ENCODE data around the gene TOP2B. TPM values are rescaled to one million over a fixed set of nuclear protein-coding genes. Genes with fewer than 3 reads are reported as not detected.

TOP2B gene
- total and polyA plus RNA-seq, 2 donors (not counting 1 experiment from before 2014, with no cell fraction given): 56.2 to 71.2 TPM

DNA sequence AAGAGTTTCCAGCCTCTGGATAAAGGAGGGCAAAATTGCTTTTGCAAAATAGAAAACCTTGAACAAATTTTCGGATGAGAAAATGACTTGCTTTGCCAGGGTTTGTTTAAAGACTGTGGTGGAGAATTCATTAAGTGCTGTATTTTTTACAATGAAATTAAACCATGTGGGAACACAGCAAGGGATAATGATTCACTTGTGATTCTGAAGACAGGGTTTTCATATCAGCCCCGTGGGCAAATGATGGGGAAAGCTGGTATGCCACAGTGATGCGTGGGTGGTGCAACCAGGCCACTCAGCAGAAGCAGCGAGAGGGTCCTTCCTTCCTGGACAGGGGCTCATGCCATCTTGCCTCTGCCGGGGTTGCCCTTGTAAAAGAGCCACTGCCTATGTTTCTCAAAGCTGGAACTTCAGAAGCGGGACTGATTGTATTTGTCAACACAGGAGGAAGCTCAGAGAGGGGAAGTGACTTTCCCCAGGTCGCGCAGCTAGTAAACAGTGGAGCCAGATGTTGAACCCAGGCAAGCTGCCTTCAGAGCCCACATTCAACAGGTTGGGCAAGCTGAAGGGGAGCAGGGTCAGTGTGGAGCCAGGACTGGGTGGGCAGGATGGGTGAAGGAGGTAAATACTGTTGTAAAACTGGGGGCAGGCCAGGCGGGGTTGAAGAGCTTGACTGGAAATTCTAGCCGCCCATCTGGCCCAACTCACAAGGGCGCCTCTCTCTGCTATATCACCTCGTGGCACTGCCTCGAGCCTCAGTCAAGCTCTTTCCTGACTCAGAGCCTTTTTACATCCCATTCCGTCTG, 79.1 kb downstream of the TOP2B start:
- no peak overlapping the region for H3K9ac ChIP-seq (ENCODE audit: insufficient read depth, low read length)
- H3K36me3 ChIP-seq (ENCODE audit: control insufficient read depth, insufficient read depth, low read length): no peaks in the 10 kb centered on the region
- no peak overlapping the region for H3K4me2 ChIP-seq (ENCODE audit: extremely low read depth, insufficient read depth, low read length)
- peak in 1 of 2 donors; percentile 29 for DNase-seq (ENCODE audit: low read depth in 2 of 2)
- no peak overlapping the region for H3K27ac ChIP-seq (ENCODE audit: insufficient read depth, low read length)
- H3K4me1 ChIP-seq (ENCODE audit: control insufficient read depth, extremely low read depth, insufficient read depth, low read length): peaks cover 5% of the 10 kb centered on the region
- H3K79me2 ChIP-seq (ENCODE audit: control insufficient read depth, insufficient read depth, low read length): no peaks in the 10 kb centered on the region
- H3K27me3 ChIP-seq (ENCODE audit: control insufficient read depth, insufficient read depth, low read length): no peaks in the 10 kb centered on the region
- H4K20me1 ChIP-seq (ENCODE audit: control insufficient read depth, extremely low read depth, insufficient read depth, low read length): no peaks in the 10 kb centered on the region
- H2AFZ ChIP-seq (ENCODE audit: low read length): no peak overlapping the region
- TF ChIP-seq, protein P1, sequence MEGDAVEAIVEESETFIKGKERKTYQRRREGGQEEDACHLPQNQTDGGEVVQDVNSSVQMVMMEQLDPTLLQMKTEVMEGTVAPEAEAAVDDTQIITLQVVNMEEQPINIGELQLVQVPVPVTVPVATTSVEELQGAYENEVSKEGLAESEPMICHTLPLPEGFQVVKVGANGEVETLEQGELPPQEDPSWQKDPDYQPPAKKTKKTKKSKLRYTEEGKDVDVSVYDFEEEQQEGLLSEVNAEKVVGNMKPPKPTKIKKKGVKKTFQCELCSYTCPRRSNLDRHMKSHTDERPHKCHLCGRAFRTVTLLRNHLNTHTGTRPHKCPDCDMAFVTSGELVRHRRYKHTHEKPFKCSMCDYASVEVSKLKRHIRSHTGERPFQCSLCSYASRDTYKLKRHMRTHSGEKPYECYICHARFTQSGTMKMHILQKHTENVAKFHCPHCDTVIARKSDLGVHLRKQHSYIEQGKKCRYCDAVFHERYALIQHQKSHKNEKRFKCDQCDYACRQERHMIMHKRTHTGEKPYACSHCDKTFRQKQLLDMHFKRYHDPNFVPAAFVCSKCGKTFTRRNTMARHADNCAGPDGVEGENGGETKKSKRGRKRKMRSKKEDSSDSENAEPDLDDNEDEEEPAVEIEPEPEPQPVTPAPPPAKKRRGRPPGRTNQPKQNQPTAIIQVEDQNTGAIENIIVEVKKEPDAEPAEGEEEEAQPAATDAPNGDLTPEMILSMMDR (conservative IDR thresholded peaks at IDR 0.05 in 1 of 2, IDR thresholded peaks at IDR 0.05 in 1 of 2; ENCODE audit: low read depth in 1 of 2, low read length in 2 of 2): no peak
- TF ChIP-seq EZH2 (IDR thresholded peaks at IDR 0.05; ENCODE audit: low read length, missing control alignments): no peak
- no peak overlapping the region for H3K4me3 ChIP-seq (replicated peaks in 1 of 4; ENCODE audit: control extremely low read depth in 1 of 4, insufficient read depth in 1 of 4, low read depth in 3 of 4, low read length in 4 of 4)
- no peaks in the 10 kb centered on the region for H3K9me3 ChIP-seq (ENCODE audit: control insufficient read depth, insufficient read depth, low read depth, low read length)

DNA sequence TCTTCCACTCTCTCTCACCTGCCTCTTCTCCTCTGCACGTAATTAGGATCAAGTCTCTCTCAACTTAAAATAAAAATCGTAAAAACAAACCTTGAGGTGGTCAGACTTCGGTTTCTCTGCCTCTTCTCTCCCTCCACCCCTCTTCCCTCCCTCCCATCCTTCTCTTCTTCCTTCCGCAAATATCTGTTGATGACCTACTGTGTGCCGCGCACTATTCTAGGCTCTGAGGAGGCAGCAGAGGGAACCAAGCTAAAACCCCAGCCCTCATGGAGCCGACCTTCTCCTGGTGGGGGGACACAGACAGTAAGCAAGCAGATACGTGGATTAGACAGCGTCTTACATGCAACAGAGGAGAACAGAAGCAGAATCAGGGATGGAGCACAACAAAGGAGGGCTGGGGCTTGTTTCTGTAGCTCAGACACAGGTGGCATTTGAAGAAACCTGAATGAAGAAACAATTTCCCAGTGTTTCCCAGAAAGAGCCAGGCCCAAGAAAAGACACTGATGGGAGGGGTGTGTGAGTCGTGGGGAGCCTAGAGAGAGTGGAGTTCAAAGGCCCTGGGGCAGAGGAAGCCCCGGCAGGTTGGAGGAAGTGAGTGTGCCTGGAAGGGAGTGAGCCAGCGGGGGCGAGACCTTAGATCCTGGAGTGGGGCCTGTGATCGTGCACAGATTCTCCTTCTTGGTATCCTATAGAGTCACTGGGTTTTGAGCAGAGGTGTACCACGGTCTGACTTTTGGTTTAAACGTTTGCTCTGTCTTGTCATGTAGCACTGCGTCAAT, 80.5 kb downstream of the TOP2B start:
- H3K9ac ChIP-seq (ENCODE audit: insufficient read depth, low read length): no peak overlapping the region
- no peaks in the 10 kb centered on the region for H4K20me1 ChIP-seq (ENCODE audit: control insufficient read depth, extremely low read depth, insufficient read depth, low read length)
- TF ChIP-seq EZH2 (IDR thresholded peaks at IDR 0.05; ENCODE audit: low read length, missing control alignments): no peak
- TF ChIP-seq, protein P1 (conservative IDR thresholded peaks at IDR 0.05 in 1 of 2, IDR thresholded peaks at IDR 0.05 in 1 of 2; ENCODE audit: low read depth in 1 of 2, low read length in 2 of 2): no peak
- no peaks in the 10 kb centered on the region for H3K36me3 ChIP-seq (ENCODE audit: control insufficient read depth, insufficient read depth, low read length)
- DNase-seq (ENCODE audit: low read depth in 2 of 2): no peak
- peaks cover 4% of the 10 kb centered on the region for H3K4me1 ChIP-seq (ENCODE audit: control insufficient read depth, extremely low read depth, insufficient read depth, low read length)
- no peak overlapping the region for H3K4me2 ChIP-seq (ENCODE audit: extremely low read depth, insufficient read depth, low read length)
- H3K27me3 ChIP-seq (ENCODE audit: control insufficient read depth, insufficient read depth, low read length): no peaks in the 10 kb centered on the region
- no peak overlapping the region for H3K4me3 ChIP-seq (replicated peaks in 1 of 4; ENCODE audit: control extremely low read depth in 1 of 4, insufficient read depth in 1 of 4, low read depth in 3 of 4, low read length in 4 of 4)
- H3K79me2 ChIP-seq (ENCODE audit: control insufficient read depth, insufficient read depth, low read length): no peaks in the 10 kb centered on the region
- no peak overlapping the region for H3K27ac ChIP-seq (ENCODE audit: insufficient read depth, low read length)
- no peak overlapping the region for H2AFZ ChIP-seq (ENCODE audit: low read length)
- no peaks in the 10 kb centered on the region for H3K9me3 ChIP-seq (ENCODE audit: control insufficient read depth, insufficient read depth, low read depth, low read length)

DNA sequence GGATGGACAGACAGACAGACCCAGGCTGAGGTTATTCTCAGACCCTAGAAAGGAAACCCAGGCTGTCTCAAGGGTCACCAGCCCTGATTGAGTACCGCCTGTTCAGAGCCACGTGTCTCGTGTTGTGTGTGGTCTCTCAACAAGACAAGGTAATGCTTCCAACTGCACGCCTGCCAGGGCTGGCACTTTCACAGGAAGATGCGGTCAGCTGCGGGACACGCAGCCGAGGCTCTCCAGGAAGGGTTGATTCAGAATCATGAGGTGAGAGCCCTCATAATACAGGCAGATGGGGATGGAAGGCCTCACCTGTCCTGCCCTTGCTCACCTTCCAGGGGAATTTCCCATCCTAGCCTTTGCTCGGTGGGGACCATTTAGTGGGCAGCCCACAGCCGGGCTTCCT, 81.4 kb downstream of the TOP2B start:
- Histone ChIP-seq H3K9me3 (ENCODE audit: control insufficient read depth, insufficient read depth, low read depth, low read length) (no peaks in the 10 kb centered on the region), H3K4me3 (replicated peaks in 1 of 4; ENCODE audit: control extremely low read depth in 1 of 4, insufficient read depth in 1 of 4, low read depth in 3 of 4, low read length in 4 of 4) (no peak overlapping the region), H2AFZ (ENCODE audit: low read length) (no peak overlapping the region), H3K9ac (ENCODE audit: insufficient read depth, low read length) (no peak overlapping the region), H3K4me1 (ENCODE audit: control insufficient read depth, extremely low read depth, insufficient read depth, low read length) (peaks cover 4% of the 10 kb centered on the region), H3K4me2 (ENCODE audit: extremely low read depth, insufficient read depth, low read length) (no peak overlapping the region), H3K36me3 (ENCODE audit: control insufficient read depth, insufficient read depth, low read length) (no peaks in the 10 kb centered on the region), H4K20me1 (ENCODE audit: control insufficient read depth, extremely low read depth, insufficient read depth, low read length) (no peaks in the 10 kb centered on the region), H3K27me3 (ENCODE audit: control insufficient read depth, insufficient read depth, low read length) (no peaks in the 10 kb centered on the region), H3K79me2 (ENCODE audit: control insufficient read depth, insufficient read depth, low read length) (no peaks in the 10 kb centered on the region), H3K27ac (ENCODE audit: insufficient read depth, low read length) (no peak overlapping the region)
- no peak for DNase-seq (ENCODE audit: low read depth in 2 of 2)
- TF ChIP-seq, protein P1 (conservative IDR thresholded peaks at IDR 0.05 in 1 of 2, IDR thresholded peaks at IDR 0.05 in 1 of 2; ENCODE audit: low read depth in 1 of 2, low read length in 2 of 2): no peak
- TF ChIP-seq EZH2 (IDR thresholded peaks at IDR 0.05; ENCODE audit: low read length, missing control alignments): no peak
